H1 (cell line): Measurements from ENCODE around the gene RAPGEF5.

Experiments used
- EGR1 ChIP-seq: IDR thresholded peaks from 2 replicates; pipeline ENCODE4 v1.6.1; 2011; ENCODE audit warnings: low read depth, low read length, borderline replicate concordance
- EP300 ChIP-seq, 2 experiments: IDR thresholded peaks; 1 replicate in 1 of 2; 2 replicates in 1 of 2; pipeline ENCODE4 v1.6.1; 2011 to 2012; ENCODE audit warnings: low read depth in 2 of 2, low read length in 2 of 2, mild to moderate bottlenecking in 2 of 2, borderline replicate concordance in 1 of 2, inconsistent platforms in 1 of 2, moderate library complexity in 1 of 2
- TF ChIP-seq, protein P1 (sequence below), 3 experiments: IDR thresholded peaks; 1 replicate in 2 of 3; 2 replicates in 1 of 3; pipeline versions ENCODE4 v1.5.1 to v1.6.1; 2011; ENCODE audit warnings: low read length in 3 of 3, mild to moderate bottlenecking in 3 of 3, inconsistent platforms in 2 of 3, low read depth in 1 of 3, moderate library complexity in 1 of 3; ENCODE audit not compliant: insufficient read depth in 1 of 3; ENCODE audit errors: control extremely low read depth in 1 of 3

DNA sequence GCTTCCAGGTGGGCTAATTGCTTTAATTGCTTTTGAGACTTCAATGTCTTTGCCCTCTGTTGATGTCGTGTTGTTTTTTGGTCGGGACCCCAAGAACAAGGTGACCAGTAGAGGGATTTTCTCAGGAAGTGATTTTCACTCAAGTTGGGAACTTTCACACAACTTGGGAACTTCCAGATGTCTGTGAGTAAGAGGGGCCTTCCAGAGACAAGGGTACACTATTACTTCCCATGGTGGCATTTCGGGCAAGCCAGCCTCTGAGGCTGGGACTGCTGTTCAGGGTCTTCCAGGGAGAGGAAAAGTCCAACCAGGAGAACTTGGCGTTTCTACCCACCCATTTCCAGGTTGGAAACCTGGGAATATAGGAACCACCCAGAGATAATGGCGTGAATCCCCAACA is 241.3 kb downstream of the RAPGEF5 start:
- no peak for TF ChIP-seq EP300 (IDR thresholded peaks at IDR 0.05; ENCODE audit: borderline replicate concordance in 1 of 2, low read depth in 2 of 2, low read length in 2 of 2)
- TF ChIP-seq EGR1, result no peak
- TF ChIP-seq, protein P1, sequence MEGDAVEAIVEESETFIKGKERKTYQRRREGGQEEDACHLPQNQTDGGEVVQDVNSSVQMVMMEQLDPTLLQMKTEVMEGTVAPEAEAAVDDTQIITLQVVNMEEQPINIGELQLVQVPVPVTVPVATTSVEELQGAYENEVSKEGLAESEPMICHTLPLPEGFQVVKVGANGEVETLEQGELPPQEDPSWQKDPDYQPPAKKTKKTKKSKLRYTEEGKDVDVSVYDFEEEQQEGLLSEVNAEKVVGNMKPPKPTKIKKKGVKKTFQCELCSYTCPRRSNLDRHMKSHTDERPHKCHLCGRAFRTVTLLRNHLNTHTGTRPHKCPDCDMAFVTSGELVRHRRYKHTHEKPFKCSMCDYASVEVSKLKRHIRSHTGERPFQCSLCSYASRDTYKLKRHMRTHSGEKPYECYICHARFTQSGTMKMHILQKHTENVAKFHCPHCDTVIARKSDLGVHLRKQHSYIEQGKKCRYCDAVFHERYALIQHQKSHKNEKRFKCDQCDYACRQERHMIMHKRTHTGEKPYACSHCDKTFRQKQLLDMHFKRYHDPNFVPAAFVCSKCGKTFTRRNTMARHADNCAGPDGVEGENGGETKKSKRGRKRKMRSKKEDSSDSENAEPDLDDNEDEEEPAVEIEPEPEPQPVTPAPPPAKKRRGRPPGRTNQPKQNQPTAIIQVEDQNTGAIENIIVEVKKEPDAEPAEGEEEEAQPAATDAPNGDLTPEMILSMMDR (IDR thresholded peaks at IDR 0.05; ENCODE audit: control extremely low read depth in 1 of 3, insufficient read depth in 1 of 3, low read depth in 1 of 3, low read length in 3 of 3), result no peak
